ES-I3 (cell line): ENCODE measurements around the gene PLEKHO2.

Experiments used
- H3K36me3 ChIP-seq: 2 replicates; pipeline ENCODE4 v1.6.1; 2013; ENCODE audit warnings: mild to moderate bottlenecking, low read length, control low read depth, moderate library complexity; ENCODE audit not compliant: insufficient read depth
- H3K4me1 ChIP-seq: 2 replicates; pipeline ENCODE4 v1.6.1; 2013; ENCODE audit warnings: mild to moderate bottlenecking, control low read depth, low read length; ENCODE audit not compliant: insufficient read depth
- H3K9ac ChIP-seq: 2 replicates; pipeline ENCODE4 v1.6.1; 2013; ENCODE audit warnings: low read depth, mild to moderate bottlenecking, low read length, moderate library complexity
- H3K9me3 ChIP-seq: 2 replicates; pipeline ENCODE4 v1.6.1; 2013; ENCODE audit warnings: mild to moderate bottlenecking, low read length, moderate library complexity; ENCODE audit not compliant: control insufficient read depth, insufficient read depth

PLEKHO2 gene

GRCh38 chr15:64878705-64879104 lies 37.0 kb downstream of the PLEKHO2 start:
- H3K4me1 ChIP-seq: peaks cover 33% of the 10 kb centered on the region
- no peak overlapping the region for H3K9ac ChIP-seq
- H3K9me3 ChIP-seq: no peaks in the 10 kb centered on the region
- H3K36me3 ChIP-seq: no peaks in the 10 kb centered on the region

- H3K36me3 ChIP-seq: no peaks in the 10 kb centered on the region
- H3K4me1 ChIP-seq: peaks cover 13% of the 10 kb centered on the region
- H3K9ac ChIP-seq: no peak overlapping the region
- no peaks in the 10 kb centered on the region for H3K9me3 ChIP-seq
These were observed 41.4 kb downstream of the PLEKHO2 start for GRCh38 chr15:64883100-64883581.

GRCh38 chr15:64883997-64884511 lies 42.3 kb downstream of the PLEKHO2 start:
- H3K9ac ChIP-seq: no peak overlapping the region

GRCh38 chr15:64884679-64885078 lies 43.0 kb downstream of the PLEKHO2 start:
- no peaks in the 10 kb centered on the region for H3K36me3 ChIP-seq
- no peaks in the 10 kb centered on the region for H3K9me3 ChIP-seq
- peaks cover 13% of the 10 kb centered on the region for H3K4me1 ChIP-seq
- H3K9ac ChIP-seq: no peak overlapping the region

More at GRCh38 chr15:64883997-64884511, 42.3 kb downstream of the PLEKHO2 start:
- Histone ChIP-seq H3K36me3 (no peaks in the 10 kb centered on the region), H3K9me3 (no peaks in the 10 kb centered on the region), H3K4me1 (peaks cover 13% of the 10 kb centered on the region)

- H3K4me1 ChIP-seq: peaks cover 18% of the 10 kb centered on the region
- no peak overlapping the region for H3K9ac ChIP-seq
- H3K9me3 ChIP-seq: no peaks in the 10 kb centered on the region
- H3K36me3 ChIP-seq: no peaks in the 10 kb centered on the region
These were observed 46.6 kb downstream of the PLEKHO2 start for GRCh38 chr15:64888336-64888735.

- H3K9me3 ChIP-seq: no peaks in the 10 kb centered on the region
- no peaks in the 10 kb centered on the region for H3K36me3 ChIP-seq
- H3K9ac ChIP-seq: no peak overlapping the region
These were observed 49.8 kb downstream of the PLEKHO2 start for GRCh38 chr15:64891561-64891960.

GRCh38 chr15:64892847-64893403 lies 51.2 kb downstream of the PLEKHO2 start:
- no peak overlapping the region for H3K9ac ChIP-seq
- H3K36me3 ChIP-seq: no peaks in the 10 kb centered on the region
- H3K4me1 ChIP-seq: peaks cover 22% of the 10 kb centered on the region
- H3K9me3 ChIP-seq: no peaks in the 10 kb centered on the region

More at GRCh38 chr15:64891561-64891960, 49.8 kb downstream of the PLEKHO2 start:
- peaks cover 22% of the 10 kb centered on the region for H3K4me1 ChIP-seq

- Histone ChIP-seq H3K9ac (peak overlapping the region; percentile 61), H3K4me1 (peaks cover 29% of the 10 kb centered on the region)
These were observed 52.0 kb downstream of the PLEKHO2 start for GRCh38 chr15:64893481-64894394.

GRCh38 chr15:64894395-64895056 lies 52.8 kb downstream of the PLEKHO2 start:
- no peaks in the 10 kb centered on the region for H3K9me3 ChIP-seq
- no peaks in the 10 kb centered on the region for H3K36me3 ChIP-seq
- H3K4me1 ChIP-seq: peaks cover 29% of the 10 kb centered on the region
- peak overlapping the region; percentile 61 for H3K9ac ChIP-seq

More at GRCh38 chr15:64893481-64894394, 52.0 kb downstream of the PLEKHO2 start:
- Histone ChIP-seq H3K9me3 (no peaks in the 10 kb centered on the region), H3K36me3 (no peaks in the 10 kb centered on the region)

- Histone ChIP-seq H3K4me1 (peaks cover 29% of the 10 kb centered on the region), H3K9ac (peak overlapping the region; percentile 61; the same call in 1 of the 2 replicates), H3K9me3 (no peaks in the 10 kb centered on the region), H3K36me3 (no peaks in the 10 kb centered on the region)
These were observed 53.8 kb downstream of the PLEKHO2 start for GRCh38 chr15:64895285-64896065.

- Histone ChIP-seq H3K4me1 (peaks cover 29% of the 10 kb centered on the region), H3K9ac (no peak overlapping the region), H3K36me3 (no peaks in the 10 kb centered on the region), H3K9me3 (no peaks in the 10 kb centered on the region; the same call in 1 of the 2 replicates)
These were observed 54.8 kb downstream of the PLEKHO2 start for GRCh38 chr15:64896371-64897069.

GRCh38 chr15:64897345-64897985 lies 55.8 kb downstream of the PLEKHO2 start:
- no peak overlapping the region for H3K9ac ChIP-seq
- H3K4me1 ChIP-seq: peaks cover 24% of the 10 kb centered on the region

GRCh38 chr15:64898406-64898805 lies 56.7 kb downstream of the PLEKHO2 start:
- Histone ChIP-seq H3K9me3 (peaks cover 3% of the 10 kb centered on the region), H3K36me3 (no peaks in the 10 kb centered on the region), H3K9ac (no peak overlapping the region), H3K4me1 (peaks cover 21% of the 10 kb centered on the region)

More at GRCh38 chr15:64897345-64897985, 55.8 kb downstream of the PLEKHO2 start:
- peaks cover 3% of the 10 kb centered on the region for H3K9me3 ChIP-seq
- H3K36me3 ChIP-seq: no peaks in the 10 kb centered on the region
